Mononuclear cell (primary cell): Measurements from ENCODE around the gene RYK. TPM values are rescaled to one million over a fixed set of nuclear protein-coding genes. Genes with fewer than 3 reads are reported as not detected.
"Not testable (repeated sequence)": the region's sequence is repeated elsewhere in the genome, so short reads cannot be mapped to it uniquely, and the experiment has no call there.

ENCODE experiments used
- H3K27me3 ChIP-seq: 2 replicates; pipeline ENCODE4 v1.6.0; 2011; ENCODE audit warnings: low read length, control low read depth; ENCODE audit not compliant: insufficient read depth
- H3K4me1 ChIP-seq: 2 replicates; pipeline ENCODE4 v1.5.1; 2011; ENCODE audit warnings: mild to moderate bottlenecking, low read length, control low read depth; ENCODE audit not compliant: insufficient read depth
- H3K4me3 ChIP-seq: 2 replicates; pipeline ENCODE4 v1.5.1; 2011; ENCODE audit warnings: mild to moderate bottlenecking, low read length, moderate library complexity
- H3K9me3 ChIP-seq: 2 replicates; pipeline ENCODE4 v1.5.1; 2011; ENCODE audit warnings: low read depth, mild to moderate bottlenecking, control low read depth, low read length
- total RNA-seq: library from RNA; depleted of rRNA; stranded (reverse); fragments of >200 nt; gene quantifications from one replicate; pipeline ENCODE4 v1.2.3, GENCODE V29; 2012

The RYK gene
- total RNA-seq, 1 donor: 107 TPM

DNA sequence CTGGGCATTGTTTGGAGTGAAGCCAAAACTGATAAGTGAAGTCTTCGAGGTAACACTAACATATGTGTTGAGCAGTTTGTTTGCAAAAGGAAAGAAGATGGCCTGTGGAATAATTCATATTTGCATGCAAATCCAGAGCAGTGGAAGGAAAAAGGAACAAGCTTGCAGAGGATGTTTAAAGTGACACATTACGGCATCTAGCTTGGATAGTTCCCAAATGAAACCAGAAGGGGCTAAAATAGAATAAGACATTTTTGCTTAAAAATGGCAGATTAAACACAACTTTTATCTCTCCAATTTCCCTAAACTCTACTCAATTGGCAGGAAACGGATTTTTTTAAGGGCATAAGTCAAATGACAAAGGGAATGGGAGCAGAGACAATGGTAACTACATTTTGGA lies 25.4 kb upstream of the RYK start:
- no peaks in the 10 kb centered on the region for H3K9me3 ChIP-seq
- no peak overlapping the region for H3K4me3 ChIP-seq
- H3K4me1 ChIP-seq: no peaks in the 10 kb centered on the region

DNA sequence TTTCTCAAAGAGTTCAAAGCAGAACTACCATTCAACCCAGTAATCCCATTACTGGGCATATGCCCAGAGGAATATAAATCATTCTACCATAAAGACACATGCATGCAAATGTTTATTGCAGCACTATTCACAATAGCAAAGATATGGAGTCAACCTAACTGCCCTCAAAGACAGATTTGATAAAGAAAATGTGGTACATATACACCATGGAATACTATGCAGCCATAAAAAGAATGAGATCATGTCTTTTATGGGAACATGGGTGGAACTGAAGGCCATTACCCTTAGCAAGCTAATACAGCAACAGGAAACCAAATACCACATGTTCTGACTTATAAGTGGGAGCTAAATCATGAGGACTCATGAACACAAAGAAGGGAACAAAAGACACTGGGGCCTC lies 24.5 kb upstream of the RYK start:
- H3K9me3 ChIP-seq, H3K4me1 ChIP-seq, H3K4me3 ChIP-seq, H3K27me3 ChIP-seq: not testable (repeated sequence)

More for the DNA sequence above, 25.4 kb upstream of the RYK start:
- peaks cover 6% of the 10 kb centered on the region for H3K27me3 ChIP-seq

DNA sequence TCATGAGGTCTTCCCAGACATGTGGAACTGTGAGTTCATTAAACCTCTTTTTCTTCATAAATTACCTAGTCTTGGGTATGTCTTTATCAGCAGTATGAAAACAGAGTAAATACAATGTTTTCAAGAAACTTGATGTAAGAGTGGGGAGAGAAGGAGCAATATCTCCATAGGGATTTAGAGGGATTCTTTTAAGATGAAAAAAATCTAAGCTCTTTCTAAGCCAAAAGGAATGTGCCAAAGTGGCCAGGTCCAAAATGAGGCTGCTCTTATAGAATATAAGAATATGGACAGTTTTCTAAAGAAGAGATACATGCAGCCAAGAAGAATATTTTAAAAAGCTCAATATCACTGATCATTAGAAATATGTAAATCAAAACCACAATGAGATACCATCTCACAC lies 23.9 kb upstream of the RYK start:
- Histone ChIP-seq H3K4me3 (no peak overlapping the region), H3K27me3 (peaks cover 6% of the 10 kb centered on the region), H3K4me1 (no peaks in the 10 kb centered on the region), H3K9me3 (no peaks in the 10 kb centered on the region)

DNA sequence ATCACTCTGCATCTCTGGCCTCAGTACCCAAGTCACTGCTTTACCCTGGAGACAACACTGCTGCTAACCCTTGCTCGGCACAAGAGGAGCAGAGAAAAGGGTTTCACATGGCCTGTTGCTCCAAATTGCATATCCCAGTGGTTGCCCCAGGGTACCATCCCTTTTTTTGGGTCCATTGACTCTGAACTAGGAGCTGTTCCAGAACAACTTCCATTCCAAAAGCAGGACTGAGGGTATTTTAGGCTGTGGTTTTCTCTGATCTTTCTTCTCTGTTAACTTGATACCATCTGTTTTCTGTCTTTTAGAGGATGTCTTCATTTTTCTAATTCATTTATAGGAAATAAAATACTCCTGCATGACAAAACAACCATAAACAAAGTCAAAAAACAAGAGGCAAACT lies 17.3 kb upstream of the RYK start:
- peaks cover 9% of the 10 kb centered on the region for H3K27me3 ChIP-seq
- no peaks in the 10 kb centered on the region for H3K4me1 ChIP-seq
- H3K9me3 ChIP-seq: no peaks in the 10 kb centered on the region
- no peak overlapping the region for H3K4me3 ChIP-seq

DNA sequence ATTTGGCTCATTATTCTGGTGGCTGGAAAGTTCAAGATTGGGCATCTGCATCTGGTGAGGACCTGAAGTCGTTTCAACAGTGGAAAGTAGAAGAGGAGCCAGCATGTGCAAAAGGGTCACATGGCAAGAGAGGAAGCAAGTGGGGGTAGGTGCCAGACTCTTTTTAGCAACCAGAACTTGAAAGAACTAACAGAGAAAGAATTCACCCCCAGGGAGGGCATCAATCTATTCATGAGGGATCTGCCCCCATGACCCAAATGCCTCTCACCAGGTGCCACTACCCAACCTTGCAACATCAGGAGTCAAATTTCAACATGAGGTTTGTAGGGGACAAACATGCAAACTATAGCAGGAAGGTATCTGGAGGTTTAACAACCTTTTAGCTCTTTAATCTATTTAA lies 10.3 kb upstream of the RYK start:
- no peaks in the 10 kb centered on the region for H3K27me3 ChIP-seq
- H3K4me3 ChIP-seq: no peak overlapping the region
- no peaks in the 10 kb centered on the region for H3K4me1 ChIP-seq
- H3K9me3 ChIP-seq: no peaks in the 10 kb centered on the region

DNA sequence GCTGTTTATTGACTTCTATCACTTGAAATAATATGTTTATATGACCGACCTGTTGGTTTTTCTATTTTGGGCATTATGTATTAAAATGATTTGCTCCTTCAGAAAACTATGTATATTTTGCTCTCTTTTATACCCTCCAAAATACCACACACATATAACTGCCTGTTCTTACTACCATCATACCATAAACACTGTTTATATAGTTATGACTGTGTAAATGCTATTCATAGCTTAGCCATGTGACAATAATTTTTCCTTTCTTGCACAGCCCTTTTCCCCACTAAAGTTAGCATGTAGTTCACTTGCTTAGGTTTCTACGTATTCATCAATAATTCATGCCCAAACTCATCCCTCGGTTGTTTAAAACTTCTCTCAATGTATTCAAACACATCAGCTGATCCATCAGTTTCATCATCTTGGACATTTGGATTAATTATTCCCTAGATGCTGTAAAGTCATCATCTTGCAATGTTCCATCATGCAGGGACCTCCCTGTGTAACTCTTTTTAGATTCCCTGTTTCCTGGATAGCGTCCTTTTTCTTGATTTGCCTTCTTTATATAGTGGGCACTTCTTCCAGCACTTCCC lies 8.2 kb upstream of the RYK start:
- H3K4me1 ChIP-seq: peaks cover 4% of the 10 kb centered on the region

DNA sequence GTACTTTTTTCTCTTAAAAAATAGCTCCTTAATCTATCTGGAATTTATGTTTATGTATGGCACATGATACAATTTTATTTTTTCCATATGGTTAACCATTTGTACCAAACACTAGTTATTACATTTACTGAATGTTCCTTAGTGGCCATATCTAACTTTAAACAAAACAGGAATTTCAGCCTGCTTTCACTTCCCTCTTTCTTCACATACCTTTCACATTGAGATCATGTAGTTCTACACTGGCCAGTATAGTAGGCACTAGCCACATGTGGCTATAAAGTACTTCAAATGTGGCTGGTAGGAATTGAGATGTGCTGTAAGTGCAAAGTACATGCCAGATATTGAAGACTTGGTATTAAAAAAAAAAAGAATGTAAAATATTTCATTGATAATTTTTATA lies 4.7 kb upstream of the RYK start:
- no peak overlapping the region for H3K4me3 ChIP-seq
- peaks cover 16% of the 10 kb centered on the region for H3K4me1 ChIP-seq
- no peaks in the 10 kb centered on the region for H3K27me3 ChIP-seq
- H3K9me3 ChIP-seq: no peaks in the 10 kb centered on the region

More for the DNA sequence above, 8.2 kb upstream of the RYK start:
- Histone ChIP-seq H3K9me3 (no peaks in the 10 kb centered on the region), H3K27me3 (no peaks in the 10 kb centered on the region), H3K4me3 (no peak overlapping the region)

DNA sequence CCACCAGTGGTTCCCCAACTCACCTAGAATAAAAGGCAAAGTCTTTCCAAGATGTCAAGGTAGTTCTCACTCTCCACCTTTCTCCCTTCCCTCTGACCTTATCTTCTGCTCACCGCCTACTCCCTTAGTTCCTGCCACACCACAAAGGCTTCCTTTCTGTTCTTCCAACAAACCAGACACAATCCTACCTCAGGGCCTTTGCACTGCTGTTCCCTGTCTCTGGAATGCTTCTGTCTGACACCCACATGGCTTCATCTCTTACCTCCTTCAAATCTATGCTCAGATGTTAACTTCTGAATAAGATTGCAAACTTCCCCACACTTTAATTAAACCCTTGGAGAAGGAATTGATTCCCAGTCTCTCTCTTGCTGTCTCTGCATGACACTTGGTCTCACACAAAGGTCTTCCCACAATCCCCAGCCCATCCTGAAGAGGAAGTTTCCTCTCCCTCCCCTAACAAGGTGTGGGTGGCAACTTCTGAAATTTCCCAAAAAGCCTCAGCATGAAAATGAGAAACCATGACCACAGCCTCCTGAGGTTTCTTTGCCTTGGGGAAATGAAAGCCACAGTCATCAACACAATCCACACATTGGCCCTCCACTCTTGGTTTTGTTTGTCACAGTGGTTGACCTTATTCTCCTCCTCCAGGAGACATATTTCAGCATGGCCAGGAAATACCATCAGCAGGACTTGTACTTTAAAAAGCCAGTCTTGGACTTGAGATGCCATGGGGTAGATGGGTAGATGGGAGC lies 3.0 kb upstream of the RYK start:
- peaks cover 28% of the 10 kb centered on the region for H3K4me1 ChIP-seq
- no peaks in the 10 kb centered on the region for H3K27me3 ChIP-seq
- no peaks in the 10 kb centered on the region for H3K9me3 ChIP-seq
- no peak overlapping the region for H3K4me3 ChIP-seq

DNA sequence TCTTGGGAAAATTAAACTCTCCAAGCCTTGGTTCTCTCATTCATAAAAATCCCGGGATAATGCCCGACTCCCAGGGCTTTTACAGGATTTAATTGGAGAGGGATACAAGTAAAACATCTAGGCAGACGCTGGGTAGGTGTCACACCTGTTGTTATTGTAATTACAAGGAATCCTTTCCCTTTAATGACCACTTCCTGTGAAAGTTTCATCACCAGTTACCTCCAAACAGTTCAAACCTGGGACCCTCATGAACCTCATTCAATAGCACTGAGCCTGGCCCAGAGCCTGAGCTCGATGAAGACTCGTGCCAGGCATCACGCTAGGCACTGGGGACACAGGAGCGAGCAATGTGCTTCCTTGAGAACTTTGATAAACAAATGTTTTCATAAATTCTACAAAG lies 2.1 kb upstream of the RYK start:
- Histone ChIP-seq H3K4me3 (no peak overlapping the region), H3K4me1 (peaks cover 35% of the 10 kb centered on the region), H3K9me3 (no peaks in the 10 kb centered on the region), H3K27me3 (no peaks in the 10 kb centered on the region)

DNA sequence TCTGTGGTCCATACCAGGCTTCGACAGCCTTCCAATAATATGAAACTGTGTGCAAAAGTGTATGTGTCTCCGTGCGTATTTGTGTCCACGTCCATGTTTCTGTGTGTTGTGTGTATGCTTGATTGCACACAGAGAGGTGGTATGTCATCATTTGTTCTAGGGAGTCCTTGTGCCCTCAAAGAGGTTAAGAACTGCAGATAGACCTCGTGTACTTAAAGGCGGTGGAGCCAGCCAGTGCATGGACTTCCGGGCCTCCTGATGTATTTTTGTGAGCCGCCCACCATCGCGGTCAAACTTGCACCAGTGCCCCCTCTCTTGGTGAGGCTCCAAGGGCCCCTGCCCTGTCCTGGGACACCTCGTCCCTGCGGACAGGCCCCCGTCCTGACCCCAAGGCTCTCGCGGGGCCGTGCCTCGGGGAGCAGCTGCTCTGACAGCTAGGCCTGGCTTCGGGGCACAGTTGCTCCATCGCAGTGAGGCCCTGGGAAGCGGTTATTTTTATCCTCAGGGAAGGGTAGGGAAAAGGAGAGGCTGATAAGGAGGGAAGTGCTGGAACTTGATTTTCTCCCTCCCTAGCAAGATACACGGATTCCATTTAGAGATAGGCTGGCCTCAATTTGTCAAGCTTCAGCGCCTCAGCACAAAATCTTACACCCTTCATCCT lies 1.2 kb upstream of the RYK start:
- Histone ChIP-seq H3K4me1 (peaks cover 39% of the 10 kb centered on the region), H3K9me3 (no peaks in the 10 kb centered on the region), H3K4me3 (no peak overlapping the region), H3K27me3 (no peaks in the 10 kb centered on the region)

DNA sequence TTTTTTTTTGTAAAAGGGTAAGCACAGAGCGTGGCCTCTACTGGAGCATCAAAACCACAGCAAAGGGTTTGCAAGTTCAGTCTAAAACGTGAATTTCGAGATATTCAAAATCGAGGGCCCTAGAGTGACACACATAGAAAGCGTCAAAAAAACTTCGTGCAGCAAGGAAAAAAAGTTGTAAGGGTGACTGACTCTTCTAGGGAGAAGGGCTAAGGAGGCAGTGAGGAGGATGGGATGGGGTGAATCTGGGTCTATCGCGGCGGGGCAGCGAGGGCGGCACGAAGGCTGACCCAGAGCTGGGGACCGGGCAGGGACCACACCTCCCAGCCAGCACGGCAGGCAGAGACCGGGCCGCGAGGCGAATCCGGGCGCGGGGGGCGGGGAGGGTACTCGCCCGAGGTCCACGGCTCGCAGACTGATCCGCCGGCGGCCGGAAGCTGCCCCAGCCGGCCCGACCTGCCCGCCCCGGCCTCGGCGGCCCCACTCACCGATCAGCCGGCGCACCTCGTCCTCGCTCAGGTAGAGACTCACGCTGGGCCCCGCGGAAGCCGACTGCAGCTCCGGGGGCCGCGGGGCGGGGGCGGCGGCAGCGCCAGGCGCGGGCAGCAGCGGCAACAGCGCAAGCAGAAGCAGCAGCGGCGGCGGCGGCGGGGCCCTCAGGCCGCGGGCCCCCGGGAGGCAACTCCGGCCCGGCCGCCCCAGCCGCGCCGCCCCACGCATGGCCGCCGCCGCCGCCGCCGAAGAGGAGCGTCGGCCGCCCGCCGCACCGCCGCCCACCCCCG lies 533 bp downstream of the RYK start:
- Histone ChIP-seq H3K4me3 (peak overlapping the region; percentile 68), H3K27me3 (no peaks in the 10 kb centered on the region), H3K4me1 (peaks cover 47% of the 10 kb centered on the region), H3K9me3 (no peaks in the 10 kb centered on the region)

DNA sequence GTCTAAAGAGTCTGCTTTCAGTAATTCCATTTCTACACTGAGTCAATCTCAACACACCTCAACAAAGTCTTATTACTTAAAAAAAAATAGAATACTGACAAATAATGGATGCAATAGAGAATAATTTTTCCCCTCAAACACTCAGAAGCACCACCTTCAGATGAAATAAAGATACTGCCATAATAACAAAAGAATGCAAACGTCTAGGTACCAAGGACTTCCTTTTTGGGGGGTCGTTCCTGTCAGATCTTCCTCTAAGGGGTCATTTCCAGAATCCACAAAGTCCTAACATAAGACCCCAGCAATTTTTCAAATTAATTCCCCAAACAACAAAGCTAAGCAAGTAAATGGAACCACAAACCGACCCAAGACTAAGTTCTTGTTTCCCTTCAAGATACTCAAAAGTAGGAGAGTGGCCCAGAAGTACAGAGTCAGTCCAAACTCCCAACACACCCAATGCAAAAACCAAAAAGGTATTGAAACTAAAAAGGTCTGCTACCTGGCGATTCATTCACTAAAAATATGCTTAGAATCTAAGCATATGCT lies 1.3 kb downstream of the RYK start:
- Histone ChIP-seq H3K27me3 (no peaks in the 10 kb centered on the region), H3K4me3 (peak overlapping the region; percentile 60), H3K9me3 (no peaks in the 10 kb centered on the region), H3K4me1 (peaks cover 52% of the 10 kb centered on the region)

DNA sequence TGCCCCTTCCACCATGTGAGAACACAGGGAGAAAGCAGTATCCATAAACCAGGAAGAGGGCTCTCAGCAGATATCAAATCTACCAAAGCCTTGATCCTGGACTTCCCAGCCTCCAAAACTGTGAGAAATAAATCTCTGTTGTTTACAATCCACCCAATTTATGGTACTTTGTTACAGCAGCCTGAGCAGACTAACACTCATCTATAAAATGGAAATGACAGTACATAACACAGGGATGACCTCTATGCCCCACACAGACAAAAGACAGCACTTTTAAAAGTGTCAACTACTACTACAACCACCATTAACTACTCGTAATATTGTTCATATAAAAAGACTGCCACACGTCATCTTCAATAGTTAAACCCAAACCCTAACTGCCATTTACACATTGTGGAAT lies 5.7 kb downstream of the RYK start:
- Histone ChIP-seq H3K4me1 (peaks cover 49% of the 10 kb centered on the region), H3K9me3 (no peaks in the 10 kb centered on the region), H3K4me3 (no peak overlapping the region), H3K27me3 (no peaks in the 10 kb centered on the region)

DNA sequence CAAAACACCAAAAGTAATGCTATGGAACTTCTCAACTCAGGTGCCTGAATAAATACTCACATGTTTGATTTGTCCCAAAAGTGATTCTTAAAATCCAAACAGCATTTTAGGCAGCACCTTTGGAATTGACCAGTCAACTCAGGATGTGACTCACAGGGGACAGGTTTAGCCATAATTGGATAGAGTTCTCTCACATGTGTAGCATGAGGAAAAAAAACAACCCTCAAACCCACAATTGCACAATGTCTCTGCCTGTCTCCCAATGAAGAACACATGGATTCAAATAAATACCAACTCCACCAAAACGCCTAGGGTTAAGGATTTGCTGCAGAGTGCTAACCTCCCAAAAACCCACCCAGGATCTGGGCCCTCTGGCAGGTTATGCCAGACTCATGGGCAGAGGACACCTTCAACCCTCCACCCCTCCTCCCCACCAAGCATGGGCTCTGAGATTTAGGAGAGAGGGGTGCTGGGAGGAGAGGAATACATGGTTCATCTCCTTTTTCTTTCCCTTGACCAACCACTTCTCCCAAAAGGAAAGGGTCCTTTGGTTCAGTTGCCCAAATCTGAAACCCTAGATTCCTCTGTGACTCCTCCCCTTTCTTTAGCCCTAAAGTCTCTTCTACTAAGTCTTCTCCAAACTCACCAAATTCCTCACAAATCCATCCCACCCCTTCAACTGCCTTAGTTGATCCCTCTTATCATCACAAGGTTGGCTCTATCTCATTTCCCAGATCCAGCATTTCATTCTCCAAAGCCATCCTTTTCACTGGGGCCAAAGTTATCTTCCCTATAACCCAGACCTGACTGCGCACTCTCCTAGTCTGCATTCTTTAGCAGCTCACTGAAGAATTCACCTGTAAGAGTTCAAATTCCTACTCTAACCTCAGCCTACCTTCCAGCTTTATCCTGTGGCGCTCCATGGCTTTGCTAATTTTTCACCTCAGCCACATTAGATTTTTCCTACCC lies 7.7 kb downstream of the RYK start:
- H3K4me1 ChIP-seq: peaks cover 45% of the 10 kb centered on the region
- H3K4me3 ChIP-seq: no peak overlapping the region
- H3K9me3 ChIP-seq: no peaks in the 10 kb centered on the region
- H3K27me3 ChIP-seq: no peaks in the 10 kb centered on the region
